GM18868 (cell line): ENCODE data around the gene LMF1.
"Not testable (repeated sequence)": the region's sequence is repeated elsewhere in the genome, so short reads cannot be mapped to it uniquely, and the experiment has no call there.

Source experiments
- ATAC-seq: cut with Tn5 transposase; IDR thresholded peaks from one replicate; pipeline ENCODE4 v1.9.1; 2021; ENCODE audit warnings: mild to moderate bottlenecking, moderate library complexity; ENCODE audit not compliant: unreplicated experiment

LMF1 gene

DNA sequence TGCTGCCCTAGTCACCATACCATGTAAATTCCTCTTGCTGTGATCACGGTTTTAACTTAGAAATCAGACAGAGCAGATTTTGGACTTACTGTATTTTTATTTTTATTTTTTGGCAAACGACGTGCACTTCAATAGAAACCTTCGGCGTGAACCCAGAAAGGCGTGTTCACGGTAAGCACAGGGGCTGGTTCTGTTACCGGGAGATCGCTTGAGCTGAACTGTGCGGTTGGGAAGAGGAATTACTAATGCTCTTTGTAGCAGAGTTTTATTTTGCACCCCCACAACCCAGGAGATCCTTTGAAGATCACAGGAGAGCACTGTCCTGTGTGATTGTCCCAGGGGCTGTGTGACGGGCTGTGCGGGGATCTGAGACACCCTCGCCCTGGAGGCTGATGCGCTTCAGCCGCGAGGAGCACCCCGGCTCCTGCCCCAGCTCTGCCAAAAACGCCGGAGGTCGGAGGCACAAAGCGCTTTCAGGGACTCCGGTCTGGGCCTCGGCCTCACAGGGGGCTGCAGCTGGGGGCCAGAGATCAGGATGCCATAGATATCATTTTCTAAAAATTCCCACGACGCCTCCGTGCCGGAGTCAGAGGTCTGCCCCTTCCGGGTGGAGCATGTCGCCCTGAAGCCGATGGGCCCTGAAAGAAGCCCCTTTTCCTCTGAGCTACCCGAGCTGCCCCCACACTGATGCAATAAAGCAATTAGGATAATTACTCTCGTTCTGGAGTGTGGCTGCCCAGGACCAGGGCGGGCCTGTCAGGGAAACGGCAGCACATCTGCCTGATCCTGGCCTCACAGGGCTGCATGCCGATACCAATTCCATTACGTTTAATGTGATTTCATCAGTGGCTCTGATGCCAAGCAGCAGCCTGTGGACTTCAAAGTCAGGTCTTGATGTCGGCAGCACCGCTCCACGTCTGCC lies 71.8 kb downstream of the LMF1 start:
- no peak for ATAC-seq

DNA sequence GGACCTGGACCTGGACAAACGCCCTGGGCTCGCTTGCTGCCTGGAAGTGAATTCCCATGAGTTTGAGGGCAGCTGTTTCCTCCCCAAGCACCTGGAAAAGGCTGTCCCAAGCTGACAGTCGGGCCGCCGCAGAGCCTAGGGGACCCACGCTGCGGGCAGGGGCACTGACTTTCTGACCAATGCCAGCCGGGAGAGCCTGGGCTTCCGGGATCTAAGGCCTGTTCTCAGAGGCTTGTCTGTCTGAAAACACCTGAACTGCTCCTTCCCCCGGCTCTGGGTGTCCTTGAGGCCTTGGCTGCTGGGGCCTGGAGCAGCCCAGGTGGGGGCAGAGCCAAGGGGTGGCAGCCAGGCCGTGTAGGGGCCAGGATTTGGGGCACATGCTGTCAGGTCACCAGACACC lies 72.6 kb downstream of the LMF1 start:
- no peak for ATAC-seq

DNA sequence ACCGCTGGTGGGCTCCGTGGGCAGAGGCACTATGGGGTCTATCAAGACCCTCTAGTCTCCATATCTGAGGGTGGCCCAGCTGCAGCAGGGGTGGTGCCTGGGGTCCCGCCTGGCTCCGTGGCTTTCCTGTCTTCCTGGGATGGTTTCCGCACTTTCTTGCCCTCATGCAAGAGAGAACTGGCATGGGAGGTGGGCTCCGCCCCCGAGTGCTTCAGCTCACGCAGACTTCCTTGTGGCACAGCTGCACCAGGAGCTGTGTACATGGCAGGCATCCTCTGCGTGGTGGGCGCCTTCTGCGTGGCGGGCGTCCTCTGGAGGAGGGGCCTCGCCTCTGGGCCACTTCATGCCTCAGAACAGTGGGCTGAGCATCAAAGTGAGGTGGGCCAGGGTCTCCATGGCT lies 73.1 kb downstream of the LMF1 start:
- no peak for ATAC-seq

DNA sequence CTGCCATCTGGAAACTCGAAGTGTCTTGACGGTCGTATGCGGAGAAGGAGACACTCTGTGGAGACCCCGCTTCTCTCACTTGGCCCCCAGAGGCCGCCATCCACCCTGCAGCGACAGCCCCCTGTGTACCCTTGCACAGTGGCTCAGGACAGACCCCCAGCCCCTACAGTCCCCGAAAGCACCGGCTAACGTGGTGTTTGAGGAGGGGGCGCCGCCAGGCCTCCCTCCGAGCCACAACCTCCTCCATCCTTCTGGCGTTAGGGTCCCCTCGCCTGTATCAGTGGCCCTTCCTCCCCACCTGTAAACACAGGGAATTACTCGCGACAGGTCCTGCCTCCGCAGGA lies 73.6 kb downstream of the LMF1 start:
- no peak for ATAC-seq

DNA sequence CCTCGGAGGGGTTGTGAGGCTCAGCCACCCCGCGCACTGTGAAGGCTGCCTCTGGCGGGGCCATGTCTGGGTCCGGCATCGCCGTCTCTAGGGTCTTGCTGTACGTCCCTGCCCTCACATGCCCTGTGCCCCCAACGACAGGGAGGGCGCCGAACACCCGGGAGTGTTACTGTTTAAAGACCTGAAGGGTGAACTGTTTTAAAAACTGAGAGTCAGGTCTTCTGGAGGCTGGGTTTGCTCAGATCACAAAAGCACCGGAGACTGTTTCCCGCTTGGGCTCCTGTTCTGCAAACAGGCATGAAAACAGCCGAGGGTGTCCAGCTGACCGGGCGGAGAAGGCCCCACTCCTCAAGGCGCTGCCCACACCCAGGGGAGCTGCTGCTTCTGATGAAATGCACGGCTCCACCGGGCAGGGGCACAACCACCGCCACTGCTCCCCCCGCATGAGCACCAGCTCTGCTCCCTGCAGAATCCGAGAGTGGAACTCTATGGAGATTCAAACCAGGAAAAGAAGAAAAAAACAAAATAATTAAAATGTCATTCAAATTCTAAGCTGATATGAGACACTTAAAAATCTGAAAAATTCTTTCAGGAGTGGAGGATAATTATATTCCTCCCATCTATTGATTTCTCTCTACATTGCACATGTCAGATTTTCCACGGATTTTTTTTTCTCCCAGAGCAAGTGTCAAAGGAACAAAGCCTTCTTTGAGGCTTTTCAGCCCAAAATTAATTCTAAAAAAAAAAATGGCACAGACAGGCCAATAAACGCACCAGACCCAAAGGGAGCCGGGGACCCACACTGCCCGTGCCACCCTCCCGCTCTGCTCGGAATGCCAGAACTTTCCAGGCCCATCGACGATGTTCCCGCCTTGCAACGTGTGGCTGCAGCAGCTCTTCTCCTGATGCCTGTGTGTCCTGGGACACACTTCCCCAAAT lies 74.3 kb downstream of the LMF1 start:
- no peak for ATAC-seq

DNA sequence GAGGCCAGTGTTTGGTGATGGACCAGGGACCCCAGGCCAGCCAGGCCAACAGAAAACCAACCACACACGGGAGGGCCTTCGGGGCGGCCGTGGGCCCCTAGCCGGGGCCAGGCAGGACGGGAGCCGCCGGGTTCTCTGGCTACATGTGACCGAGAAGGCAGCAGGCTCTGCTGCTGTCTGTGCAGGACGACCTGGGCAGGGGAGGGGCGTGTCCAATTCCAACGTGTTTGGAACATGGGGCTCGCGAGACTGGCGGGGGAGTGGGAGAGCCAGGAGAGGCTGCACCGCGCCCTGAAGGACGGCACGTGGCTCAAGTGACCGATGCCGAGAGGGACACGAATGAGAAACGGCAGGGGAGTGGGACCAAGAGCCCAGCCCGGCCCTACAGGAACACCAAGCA lies 75.4 kb downstream of the LMF1 start:
- ATAC-seq = no peak

DNA sequence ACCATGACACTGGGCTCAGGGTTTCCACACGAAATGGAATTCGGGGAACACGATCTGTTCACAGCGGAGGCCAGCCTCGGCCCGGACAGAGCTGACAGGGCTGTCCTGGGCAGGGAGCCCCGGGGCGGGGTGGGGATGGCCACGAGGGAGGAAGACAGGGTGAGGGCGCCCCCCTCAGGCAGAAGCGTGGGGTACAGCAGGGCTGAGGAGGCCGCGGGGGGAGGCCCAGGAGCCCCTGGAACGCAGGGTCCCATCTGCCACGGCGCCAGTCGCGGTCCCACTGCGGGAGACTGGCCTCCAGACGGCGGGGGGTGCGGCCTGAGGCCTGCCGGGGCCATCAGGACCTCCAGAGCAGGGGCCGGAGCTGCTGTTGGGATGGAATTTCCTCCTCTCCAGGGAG lies 75.9 kb downstream of the LMF1 start:
- ATAC-seq = no peak

DNA sequence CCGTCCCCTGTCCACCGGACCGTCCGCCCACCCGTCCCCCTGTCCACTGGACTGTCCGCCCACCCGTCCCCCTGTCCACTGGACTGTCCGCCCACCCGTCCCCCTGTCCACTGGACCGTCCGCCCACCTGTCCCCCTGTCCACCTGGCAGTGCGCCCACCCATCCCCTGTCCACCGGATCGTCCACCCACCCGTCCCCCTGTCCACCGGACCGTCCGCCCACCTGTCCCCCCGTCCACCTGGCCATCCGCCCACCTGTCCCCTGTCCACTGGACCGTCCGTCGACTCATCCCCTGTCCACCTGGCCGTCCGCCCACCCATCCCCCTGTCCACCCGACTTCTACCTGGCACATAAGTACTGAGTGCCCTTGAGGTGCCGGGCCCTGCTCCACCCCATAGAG lies 76.6 kb downstream of the LMF1 start:
- no peak for ATAC-seq

DNA sequence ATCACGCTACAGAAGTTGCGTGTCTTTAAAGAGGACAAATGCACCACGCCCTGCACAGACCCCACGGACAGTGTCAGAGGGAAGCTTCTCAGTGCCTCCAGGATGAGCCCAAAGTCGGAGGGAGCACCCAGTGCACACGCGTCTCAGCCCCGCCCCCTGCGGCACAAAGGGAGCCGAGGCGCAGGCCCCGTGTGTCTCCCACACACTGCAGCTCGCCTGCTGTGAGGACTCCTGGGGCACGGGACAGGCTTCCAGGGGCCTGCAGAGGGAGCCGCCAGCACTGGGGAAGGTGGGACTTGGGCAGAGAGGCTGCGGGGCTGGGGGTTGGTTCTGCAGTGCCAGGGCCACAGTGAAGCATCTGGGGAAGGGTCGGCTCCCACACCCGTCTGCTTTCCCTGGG lies 77.4 kb downstream of the LMF1 start:
- no peak for ATAC-seq

DNA sequence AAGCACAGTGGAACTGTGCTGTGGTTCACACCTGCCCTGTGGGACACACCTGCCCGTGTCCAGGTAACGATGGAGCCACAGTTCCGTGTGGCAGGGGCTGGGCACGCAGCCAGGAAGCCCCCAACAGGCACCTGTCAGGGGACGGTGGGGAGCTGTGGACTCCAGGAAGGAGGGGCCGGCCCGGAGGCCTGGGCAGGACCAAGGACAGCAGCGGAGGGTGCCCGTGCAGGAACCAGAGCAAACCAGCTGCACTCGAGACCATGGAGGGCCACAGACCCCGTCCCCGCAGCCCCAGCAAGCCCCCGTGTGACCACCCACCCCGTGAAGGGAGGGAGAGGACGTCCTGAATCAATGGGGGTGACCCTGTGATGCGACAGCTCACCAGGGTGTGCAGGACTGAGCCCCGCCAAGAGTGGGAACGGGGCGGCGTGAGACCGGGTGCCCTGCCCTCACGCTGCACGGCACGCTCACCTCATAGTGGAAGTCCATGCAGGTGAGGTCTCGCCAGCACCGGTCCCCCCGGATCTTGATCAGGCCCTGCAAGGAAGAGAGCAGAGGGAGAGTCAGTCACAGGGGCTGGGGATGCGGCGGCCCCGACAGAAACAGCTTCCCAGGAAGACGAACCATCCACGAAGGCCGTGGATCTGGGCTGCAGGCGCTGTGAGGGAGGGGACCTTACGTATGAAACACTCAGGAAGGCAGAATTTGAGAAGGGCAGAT lies 78.1 kb downstream of the LMF1 start:
- ATAC-seq = no peak

DNA sequence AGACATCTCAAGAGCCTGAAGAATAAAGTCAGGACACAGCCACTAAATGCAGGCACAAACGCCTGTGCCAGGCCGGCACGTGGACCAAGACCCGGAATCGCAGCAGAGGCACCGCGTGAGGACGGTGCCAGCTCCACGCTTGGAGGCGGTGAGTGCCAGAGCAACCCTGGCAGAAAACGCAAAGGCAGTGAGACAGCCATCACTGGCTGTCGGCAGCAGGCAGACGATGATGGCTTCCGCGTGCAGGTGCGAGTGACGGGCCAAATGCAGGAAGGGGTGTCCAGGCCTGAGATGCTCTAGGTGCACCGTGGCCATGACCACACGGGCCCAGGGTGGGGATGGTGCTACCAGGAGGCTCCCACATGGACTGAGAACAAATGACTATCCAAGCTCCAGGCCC lies 78.8 kb downstream of the LMF1 start:
- ATAC-seq = no peak

DNA sequence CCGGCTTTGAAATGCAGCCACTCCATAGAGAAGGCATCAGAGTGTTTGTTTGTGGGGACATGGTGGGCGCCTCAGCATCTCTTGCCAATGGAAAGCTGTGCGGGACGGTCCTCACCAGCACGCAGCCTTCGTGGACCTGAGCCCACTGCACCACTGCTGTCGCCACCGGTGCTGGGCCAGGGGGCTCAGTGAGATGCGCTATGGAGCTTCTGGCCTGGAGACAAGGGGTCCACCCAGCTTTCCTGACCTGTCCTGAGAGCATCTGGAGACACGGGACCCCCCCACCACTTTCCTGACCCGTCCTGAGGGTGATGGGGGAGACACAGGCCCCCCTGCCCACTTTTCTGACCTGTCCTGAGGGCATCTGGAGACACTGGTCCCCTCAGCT lies 79.4 kb downstream of the LMF1 start:
- ATAC-seq = no peak

DNA sequence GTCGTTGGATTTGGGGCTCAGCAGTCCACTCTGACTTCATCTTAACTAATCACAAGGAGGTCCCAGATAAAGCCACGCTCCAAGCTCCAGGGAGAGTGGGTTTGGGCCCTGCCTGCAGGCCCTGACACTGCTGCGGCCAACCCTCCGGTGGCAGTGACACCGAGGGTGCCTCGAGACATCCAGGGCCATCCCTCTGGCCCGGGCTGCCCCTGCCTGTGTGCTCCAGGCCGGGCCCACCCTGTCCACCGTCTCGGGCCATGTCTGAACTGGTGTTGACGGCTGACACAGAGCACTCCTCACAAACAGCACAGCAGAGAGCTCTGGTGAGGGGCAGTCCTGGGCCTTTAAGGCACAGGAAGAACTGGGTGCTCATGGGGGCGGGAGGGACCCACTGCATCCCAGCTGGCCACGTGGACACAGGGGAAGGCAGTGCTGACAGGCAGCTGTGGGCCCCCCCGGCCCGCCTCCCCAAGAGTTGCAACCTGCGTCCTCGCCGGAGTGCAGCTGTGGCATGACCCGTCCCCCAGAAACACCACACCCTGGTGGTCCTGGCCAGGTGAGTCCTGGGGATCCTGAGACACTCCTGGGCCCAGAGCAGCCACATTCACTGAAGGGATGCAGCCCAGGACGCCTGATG lies 80.0 kb downstream of the LMF1 start:
- ATAC-seq = no peak

DNA sequence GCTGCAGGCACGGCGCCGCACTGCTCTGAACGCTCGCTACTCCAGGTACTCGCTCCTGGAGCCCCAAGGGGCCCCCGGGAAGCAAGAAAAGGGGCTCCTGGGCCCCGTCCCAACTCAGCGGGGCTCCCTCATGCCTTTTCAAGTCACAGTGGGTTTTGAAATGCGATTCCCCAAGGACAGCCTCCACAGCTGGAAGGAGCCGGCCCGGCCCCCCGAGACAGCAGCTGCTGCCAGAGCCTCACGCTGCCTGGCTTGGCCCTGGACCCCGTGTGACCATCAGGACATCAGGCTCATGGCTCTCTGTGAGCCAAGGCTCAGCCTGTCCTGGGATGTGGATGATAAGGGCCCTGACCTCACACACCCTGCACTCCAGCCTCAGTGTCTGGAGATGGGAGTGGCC lies 80.6 kb downstream of the LMF1 start:
- ATAC-seq = no peak

DNA sequence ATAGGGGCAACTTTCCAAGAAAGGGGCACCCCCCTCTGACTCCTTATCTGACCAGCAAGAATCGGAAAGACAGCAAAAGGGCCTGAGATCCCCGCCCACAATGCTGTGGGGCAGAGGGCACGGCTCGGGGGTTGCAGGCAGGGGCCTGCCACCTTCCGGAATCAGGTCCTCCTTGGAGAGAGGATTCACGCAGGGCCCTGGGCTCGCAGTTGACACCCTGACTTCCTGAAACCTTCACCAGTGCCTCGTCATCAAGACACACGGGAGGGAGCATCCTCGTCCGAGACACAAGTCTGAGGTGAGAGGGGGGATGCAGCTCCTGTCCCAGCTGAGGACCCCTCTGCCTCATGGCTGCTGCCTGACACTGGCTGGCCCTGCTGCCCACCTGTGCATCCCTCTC lies 81.2 kb downstream of the LMF1 start:
- ATAC-seq = no peak

DNA sequence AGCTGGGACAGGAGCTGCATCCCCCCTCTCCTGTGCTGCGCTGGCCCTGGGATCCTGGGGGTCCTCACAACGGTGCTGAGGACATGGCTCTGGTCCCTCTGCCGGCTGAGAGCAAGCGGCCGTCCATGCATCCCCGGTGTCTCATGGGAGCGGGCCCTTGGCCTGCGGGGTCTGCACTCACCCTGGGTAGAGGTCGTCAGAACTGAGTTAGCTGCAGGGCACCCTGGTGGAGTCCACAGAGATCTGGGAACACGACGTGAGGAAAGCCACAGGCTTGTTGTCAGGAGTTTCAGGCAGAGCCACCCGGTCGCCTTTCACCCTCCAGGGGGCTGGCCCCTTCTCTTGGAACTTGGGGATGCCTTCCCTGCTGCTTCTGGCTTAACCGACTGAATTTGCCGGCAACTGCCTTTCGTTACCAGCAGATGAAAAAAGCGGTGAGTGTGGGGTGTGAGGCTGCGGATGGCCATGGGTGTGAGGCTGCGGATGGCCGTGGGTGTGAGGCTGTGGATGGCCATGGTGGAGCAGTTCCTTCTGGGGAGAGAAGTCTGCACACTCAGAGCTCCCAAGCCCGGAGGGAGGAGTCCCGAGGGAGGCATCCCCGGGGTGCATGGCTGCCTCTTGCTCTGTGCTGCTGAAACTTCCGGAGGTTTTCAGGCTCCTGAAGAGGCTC lies 81.7 kb downstream of the LMF1 start:
- ATAC-seq = no peak

DNA sequence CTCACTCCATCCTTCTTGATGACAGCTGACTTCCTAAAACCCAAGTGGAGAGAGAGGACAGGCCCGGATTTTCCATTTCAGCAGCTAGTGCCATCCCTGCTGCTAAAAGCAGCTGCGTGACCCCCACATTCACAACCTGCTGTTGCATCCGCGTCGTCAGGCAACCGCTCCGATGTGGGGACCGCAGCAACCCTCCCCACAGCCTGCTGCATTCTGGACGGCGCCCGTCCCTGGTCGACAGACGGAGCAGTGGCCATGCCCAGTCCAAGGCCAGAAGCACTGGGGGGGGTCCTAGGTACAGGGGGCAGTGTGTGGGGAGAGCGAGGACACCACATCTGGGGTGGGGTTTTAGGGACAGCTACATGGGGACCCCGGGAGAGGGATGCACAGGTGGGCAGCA lies 82.3 kb downstream of the LMF1 start:
- ATAC-seq = not testable (repeated sequence)

DNA sequence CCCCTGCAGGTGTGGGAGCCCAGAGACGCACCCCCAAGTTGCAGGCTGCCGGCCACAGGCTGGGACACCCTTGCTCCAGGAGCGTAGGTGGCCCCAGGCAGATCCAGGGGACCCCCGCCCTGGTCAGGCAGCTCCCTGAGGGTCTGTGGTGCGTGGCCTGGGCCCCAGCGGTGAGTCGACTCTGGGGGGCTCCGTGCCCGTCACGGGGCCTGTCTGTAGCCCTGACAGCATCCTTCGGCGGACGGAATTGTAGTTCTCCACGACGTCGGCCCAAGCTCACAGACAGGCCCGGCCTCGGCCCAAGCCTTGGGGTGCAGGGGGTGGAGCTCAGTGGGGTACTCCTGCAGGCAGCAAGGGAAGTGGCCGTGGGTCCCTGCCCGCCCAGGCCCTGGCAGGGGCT lies 82.9 kb downstream of the LMF1 start:
- ATAC-seq = no peak

DNA sequence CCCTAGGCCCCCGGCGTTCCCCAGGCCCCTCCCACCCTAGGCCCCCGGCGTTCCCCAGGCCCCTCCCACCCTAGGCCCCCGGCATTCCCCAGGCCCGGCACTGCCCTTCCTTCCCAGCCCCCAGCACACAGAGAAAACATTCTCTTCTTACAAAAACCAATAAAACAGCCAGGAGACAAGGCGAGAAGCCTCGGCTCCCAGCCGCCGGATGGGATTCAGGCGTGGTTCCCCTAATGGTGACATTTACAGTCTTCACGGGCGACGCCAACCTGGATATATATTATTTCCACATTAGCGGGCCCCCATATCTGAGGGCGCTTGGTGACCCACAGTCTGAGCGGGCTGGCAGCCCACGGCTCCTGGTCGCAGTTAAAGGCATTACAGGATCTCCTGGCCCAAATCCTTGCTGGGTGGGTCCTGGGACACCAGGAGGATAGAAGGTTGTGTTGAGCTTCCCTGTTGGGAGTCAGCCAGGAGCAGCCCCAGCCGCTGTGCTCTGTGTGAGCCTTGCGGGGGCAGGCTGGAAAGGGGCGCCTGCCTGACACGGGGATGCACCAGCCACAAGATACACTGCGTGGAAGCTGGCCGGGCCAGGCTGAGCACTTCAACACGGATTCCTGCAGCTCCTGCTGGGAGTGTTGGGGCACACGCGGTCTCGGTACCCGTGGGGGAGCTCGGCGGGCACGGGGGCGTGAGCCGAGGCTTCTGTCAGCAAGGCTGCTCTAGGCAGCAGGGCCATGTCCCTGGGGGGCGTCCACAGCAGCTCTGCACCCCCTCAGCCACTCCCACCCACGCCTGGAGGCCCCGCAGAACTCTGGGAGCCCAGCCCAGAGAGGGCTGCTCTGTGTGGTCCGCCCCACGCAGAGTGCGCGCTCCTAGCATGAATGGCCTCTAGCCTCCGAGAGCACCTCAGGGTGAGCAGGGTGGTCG lies 83.7 kb downstream of the LMF1 start:
- no peak for ATAC-seq
